Hematopoietic multipotent progenitor cell treated with erythropoietin and hydrocortisone succinate and interleukin-3 and kit ligand, for 8 days (in vitro differentiated cells): ENCODE data around the gene SAP30BP.

Experiments
- DNase-seq: peaks from one replicate; pipeline ENCODE4 v3.0.0-alpha.2; 2015

SAP30BP gene

GRCh38 chr17:75691801-75692626, 24.9 kb downstream of the SAP30BP start:
- DNase-seq, result no peak

- no peak for DNase-seq
Measured at GRCh38 chr17:75692976-75693375, 25.8 kb downstream of the SAP30BP start.

GRCh38 chr17:75693500-75694481, 26.7 kb downstream of the SAP30BP start:
- DNase-seq, result no peak

GRCh38 chr17:75694536-75694935, 27.4 kb downstream of the SAP30BP start:
- DNase-seq, result no peak

- no peak for DNase-seq
Measured at GRCh38 chr17:75695141-75695829, 28.1 kb downstream of the SAP30BP start.

- DNase-seq, result no peak
Measured at GRCh38 chr17:75695830-75696271, 28.7 kb downstream of the SAP30BP start.

- no peak for DNase-seq
Measured at GRCh38 chr17:75697651-75698291, 30.6 kb downstream of the SAP30BP start.

GRCh38 chr17:75698659-75699058, 31.5 kb downstream of the SAP30BP start:
- DNase-seq, result no peak

GRCh38 chr17:75701288-75701687, 34.1 kb downstream of the SAP30BP start:
- DNase-seq, result no peak

- no peak for DNase-seq
Measured at GRCh38 chr17:75703191-75703590, 36.1 kb downstream of the SAP30BP start.

GRCh38 chr17:75703591-75703990, 36.5 kb downstream of the SAP30BP start:
- DNase-seq, result no peak

GRCh38 chr17:75704963-75705875, 38.1 kb downstream of the SAP30BP start:
- DNase-seq, result peak; percentile 63

GRCh38 chr17:75706042-75706728, 39.0 kb downstream of the SAP30BP start:
- DNase-seq, result no peak

- DNase-seq, result peak; percentile 95
Measured at GRCh38 chr17:75707079-75707571, 40.0 kb downstream of the SAP30BP start.

GRCh38 chr17:75712446-75712845, 45.3 kb downstream of the SAP30BP start:
- DNase-seq, result no peak

GRCh38 chr17:75719732-75720131, 52.6 kb downstream of the SAP30BP start:
- DNase-seq, result no peak

- peak; percentile 42 for DNase-seq
Measured at GRCh38 chr17:75720656-75721462, 53.7 kb downstream of the SAP30BP start, which contains the start of gene ITGB4. Gene ITGB4 (plus strand): TSS chr17:75721459. CDS start chr17:75724704, 3,245 bp downstream.

GRCh38 chr17:75721463-75722011, 54.4 kb downstream of the SAP30BP start:
- no peak for DNase-seq

- no peak for DNase-seq
Measured at GRCh38 chr17:75722076-75722475, 54.9 kb downstream of the SAP30BP start.
